Testis (tissue), 3 donors: ENCODE measurements around the gene EEF1G. TPM values are rescaled to one million over a fixed set of nuclear protein-coding genes. Genes with fewer than 3 reads are reported as not detected.

Source experiments
- DNase-seq: peaks from one replicate; pipeline ENCODE4 v3.0.0-alpha.2; 2019
- H3K27ac ChIP-seq, 2 donors: fragments of 200-600 bp; sonication (generic); one replicate each; pipeline ENCODE4 v1.5.1; 2019
- H3K27me3 ChIP-seq: fragments of 200-600 bp; sonication (generic); one replicate; pipeline ENCODE4 v1.5.1; 2019
- H3K36me3 ChIP-seq: fragments of 200-600 bp; sonication (generic); one replicate; pipeline ENCODE4 v1.5.1; 2017; ENCODE audit warnings: low read depth; ENCODE audit errors: missing control alignments
- H3K4me1 ChIP-seq: fragments of 200-600 bp; sonication (generic); one replicate; pipeline ENCODE4 v1.5.1; 2019
- H3K4me3 ChIP-seq, 2 donors: fragments of 200-600 bp; sonication (generic); one replicate each; pipeline ENCODE4 v1.5.1; 2017 to 2019
- H3K9me3 ChIP-seq: fragments of 200-600 bp; sonication (generic); one replicate; pipeline ENCODE4 v1.5.1; 2017
- CTCF ChIP-seq, 3 experiments: fragments of 450-650 bp in 2 of 3; fragments of 200-600 bp in 1 of 3; sonication (generic) in 1 of 3; IDR thresholded peaks; one replicate each; pipeline ENCODE4 v1.5.1; 2016 to 2019; ENCODE audit warnings: antibody characterized with exemption in 3 of 3, mild to moderate bottlenecking in 2 of 3, moderate library complexity in 1 of 3
- POLR2A ChIP-seq: fragments of 450-650 bp; IDR thresholded peaks from one replicate; pipeline ENCODE4 v1.6.1; 2017; ENCODE audit warnings: antibody characterized with exemption, mild to moderate bottlenecking, moderate library complexity
- WGBS, 2 donors: methylation state at CpG; one replicate each; pipeline ENCODE4 v1.1.5; 2018; 5-methylcytosine and 5-hydroxymethylcytosine counted together
- intact Hi-C: fragments of 100-400 bp; cut with DNase I; formaldehyde crosslinking; loops from one replicate; pipeline ENCODE4 v1.15.1; 2023; ENCODE audit warnings: low total_unique reads
- polyA plus RNA-seq: library from polyadenylated mRNA; stranded (reverse); fragments of 350-450 nt; fragmentation: Illumina TruSeq; extraction: RNeasy Lipid Tissue Mini Kit (QIAGEN cat#74804); gene quantifications from one replicate; pipeline ENCODE4 v1.2.3, GENCODE V29; 2014; ENCODE audit warnings: low read depth, low replicate concordance; ENCODE audit not compliant: insufficient read depth
- total RNA-seq, 2 donors: library from RNA; depleted of rRNA; stranded (reverse); fragments of >200 nt; gene quantifications; one replicate each; pipeline ENCODE4 v1.2.3, GENCODE V29; 2016

The EEF1G gene
- total and polyA plus RNA-seq, 3 donors from 2014 or later: 607 to 1,165 (median 868) TPM

- TF ChIP-seq CTCF (IDR thresholded peaks at IDR 0.05) (no peak), POLR2A (no peak)
- H3K27me3 ChIP-seq: no peaks in the 10 kb centered on the region
- H3K27ac ChIP-seq: peak overlapping the region; percentile 96 to 98
- H3K9me3 ChIP-seq: no peaks in the 10 kb centered on the region
- peak; percentile 23 for DNase-seq
- no peaks in the 10 kb centered on the region for H3K36me3 ChIP-seq
- WGBS, 2 donors: 23 to 38% methylated on average over 3 to 13 of the region's 13 CpGs
- peaks cover 30% of the 10 kb centered on the region for H3K4me1 ChIP-seq
- intact Hi-C loops: no loop called here
- H3K4me3 ChIP-seq: peak overlapping the region; percentile 95 to 99
Measured at GRCh38 chr11:62603072-62603408, 29.3 kb upstream of the EEF1G start.

DNA sequence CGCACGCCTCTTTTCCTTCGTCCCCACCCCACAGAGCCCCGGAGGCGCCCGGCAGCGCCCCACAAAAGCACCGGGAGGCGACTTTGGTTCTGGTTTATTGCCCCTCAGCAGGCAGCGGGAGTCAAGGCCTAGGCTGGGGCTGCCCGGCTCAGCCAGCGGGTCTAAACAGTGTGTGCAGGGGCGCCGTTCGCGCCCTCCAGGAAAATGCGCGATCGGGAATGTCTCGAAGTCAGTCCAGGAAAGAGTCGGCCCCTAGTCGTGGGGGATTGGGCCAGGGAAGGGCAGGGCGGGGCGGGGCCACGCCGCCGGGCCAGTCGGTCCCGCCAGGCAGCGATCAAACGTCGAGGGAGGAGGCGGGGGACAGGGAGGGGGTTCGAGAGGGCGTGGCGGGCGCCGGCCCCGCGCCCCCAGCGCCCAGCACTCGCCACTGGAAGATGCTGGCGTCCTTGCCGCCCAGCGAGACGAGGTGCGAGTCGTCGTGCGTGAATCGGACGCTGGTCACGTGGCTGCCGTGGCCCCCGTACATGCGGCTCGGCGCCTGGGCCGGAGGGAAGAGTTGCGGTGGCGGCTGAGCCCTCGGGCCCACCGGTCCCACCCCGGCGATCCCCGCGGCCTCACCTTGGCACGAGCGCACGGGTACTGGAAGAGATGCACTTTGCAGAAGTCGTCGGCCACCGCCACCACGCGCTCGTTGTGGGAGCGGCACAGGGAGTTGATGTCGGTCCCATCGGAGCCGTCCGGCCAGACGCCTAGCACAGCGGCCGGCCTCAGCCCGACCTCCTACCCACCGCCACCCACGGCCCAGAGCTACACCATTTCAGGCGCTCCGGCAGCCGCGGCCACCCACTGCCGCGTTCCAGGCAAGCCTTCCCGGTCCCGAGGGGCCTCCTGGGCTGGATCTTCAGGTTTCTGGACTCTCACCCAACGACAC, 28.7 kb upstream of the EEF1G start:
- Histone ChIP-seq H3K4me1 (peaks cover 30% of the 10 kb centered on the region), H3K27ac (peak overlapping the region; percentile 96 to 98), H3K36me3 (no peaks in the 10 kb centered on the region), H3K27me3 (no peaks in the 10 kb centered on the region), H3K9me3 (no peaks in the 10 kb centered on the region), H3K4me3 (peak overlapping the region; percentile 95 to 99)
- TF ChIP-seq CTCF (IDR thresholded peaks at IDR 0.05): no peak
- TF ChIP-seq POLR2A: no peak
- WGBS, 2 donors: 0 to 4% methylated on average over 27 to 47 of the region's 96 CpGs
- intact Hi-C loops: no loop called here
- DNase-seq: peak; percentile 85

DNA sequence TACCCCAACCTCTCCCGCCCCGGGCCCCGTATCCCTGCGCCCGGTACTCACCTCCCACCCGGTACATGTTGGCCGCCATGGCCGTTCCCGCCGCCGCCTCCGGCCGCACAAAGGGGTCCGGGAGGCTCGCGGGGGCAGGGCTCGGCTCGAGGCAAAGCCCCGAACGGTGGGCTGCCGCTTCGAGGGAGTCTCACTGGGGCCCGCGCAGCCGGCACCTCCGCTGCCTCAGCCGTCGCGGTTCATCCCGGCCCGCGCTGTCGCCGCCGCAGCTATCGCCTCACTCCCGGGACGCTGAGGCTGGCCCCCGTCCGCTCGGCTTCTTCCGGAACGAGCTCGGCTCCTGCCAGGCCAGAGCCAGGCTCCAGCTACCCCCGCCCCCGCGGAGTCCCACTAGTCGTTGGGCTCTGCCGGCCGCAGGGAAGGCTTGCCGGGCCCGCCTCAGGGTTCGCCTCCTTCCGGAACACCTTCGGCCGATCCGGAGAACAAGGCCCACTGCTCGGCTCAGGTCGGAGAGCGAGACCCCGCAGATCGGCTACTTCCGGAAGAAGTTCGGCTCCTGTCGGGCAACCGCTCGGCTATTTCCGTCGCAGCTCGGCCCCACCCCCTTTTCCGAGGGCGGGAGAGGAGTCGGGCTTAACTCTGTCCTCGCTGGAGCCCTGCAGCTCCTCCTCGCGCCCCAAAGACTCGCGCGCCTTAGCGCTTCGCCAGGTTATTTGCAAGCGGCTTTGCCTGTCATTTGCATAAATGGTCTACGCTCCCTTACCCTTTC, 27.9 kb upstream of the EEF1G start, which contains the start of gene MTA2:
MTA2 (minus strand) TSS at position 494 of the 769 bp plus-strand sequence; CDS start at position 79, 415 bp downstream.
- intact Hi-C loops: no loop called here

DNA sequence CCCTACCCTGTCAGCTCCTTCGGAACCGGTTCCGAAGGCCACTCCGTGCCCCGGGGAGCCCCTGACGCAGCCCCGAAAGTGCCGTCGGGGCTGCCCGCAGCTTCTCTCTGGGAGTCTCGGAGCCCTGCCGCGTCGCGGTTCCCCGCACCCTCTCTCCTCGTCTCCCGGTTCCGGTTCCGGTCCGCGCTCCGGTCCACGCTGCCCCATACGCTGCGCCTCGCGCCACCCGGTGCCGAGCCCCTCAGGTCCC, 27.4 kb upstream of the EEF1G start:
- Histone ChIP-seq H3K4me3 (peak overlapping the region; percentile 95 to 99), H3K9me3 (no peaks in the 10 kb centered on the region), H3K4me1 (peaks cover 30% of the 10 kb centered on the region), H3K27ac (peak overlapping the region; percentile 96 to 98), H3K27me3 (no peaks in the 10 kb centered on the region), H3K36me3 (no peaks in the 10 kb centered on the region)
- DNase-seq: no peak
- intact Hi-C loops: no loop called here
- 0 to 1% methylated on average over 6 to 30 of the region's 30 CpGs for WGBS, 2 donors
- no peak for TF ChIP-seq POLR2A

More for the DNA sequence above, 27.9 kb upstream of the EEF1G start, which contains the start of gene MTA2:
- no peak for TF ChIP-seq CTCF (IDR thresholded peaks at IDR 0.05)
- peak; percentile 17 for TF ChIP-seq POLR2A
- Histone ChIP-seq H3K27me3 (no peaks in the 10 kb centered on the region), H3K36me3 (no peaks in the 10 kb centered on the region), H3K9me3 (no peaks in the 10 kb centered on the region), H3K27ac (peak within 1 kb of the TSS; percentile 96 to 98), H3K4me3 (peak within 1 kb of the TSS; percentile 95 to 99), H3K4me1 (peaks cover 30% of the 10 kb centered on the region)
- DNase-seq: peak; percentile 97
- 0% methylated on average over 9 to 66 of the region's 83 CpGs for WGBS, 2 donors
